H1 (cell line): ENCODE measurements around the gene CNOT1. TPM values are rescaled to one million over a fixed set of nuclear protein-coding genes. Genes with fewer than 3 reads are reported as not detected.

ENCODE experiments used
- KDM1A ChIP-seq: fragments of 200-600, 300-600 bp; sonication (generic); IDR thresholded peaks from 2 replicates; pipeline ENCODE4 v1.7.1; 2016; ENCODE audit warnings: mild to moderate bottlenecking, low read length, borderline replicate concordance
- NANOG ChIP-seq: IDR thresholded peaks from 2 replicates; pipeline ENCODE4 v1.6.1; 2011; ENCODE audit warnings: low read length, low read depth, mild to moderate bottlenecking, inconsistent platforms; ENCODE audit not compliant: insufficient read depth, poor library complexity, severe bottlenecking
- TBP ChIP-seq: IDR thresholded peaks from 2 replicates; pipeline ENCODE4 v1.6.1; 2011; ENCODE audit warnings: low read depth, low read length, improper control_type of control experiment
- TCF12 ChIP-seq: IDR thresholded peaks from 2 replicates; pipeline ENCODE4 v1.6.1; 2011; ENCODE audit warnings: low read depth, mild to moderate bottlenecking, low read length
- TEAD4 ChIP-seq: IDR thresholded peaks from 2 replicates; pipeline ENCODE4 v1.6.1; 2012; ENCODE audit warnings: low read depth, low read length, inconsistent platforms, mixed read lengths
- polyA plus RNA-seq, 7 experiments: library from polyadenylated mRNA; depleted of rRNA in 3 of 7; stranded (reverse) in 5 of 7; unstranded in 2 of 7; fragments of >200 nt in 5 of 7; fragments of 200-250 nt in 2 of 7; gene quantifications; 1 replicate in 5 of 7; 2 replicates in 1 of 7; 4 replicates in 1 of 7; pipeline versions ENCODE4 v1.2.1 to v1.2.3, GENCODE V29; 2011 to 2013; ENCODE audit warnings: missing spikeins in 2 of 7, mixed read lengths in 2 of 7
- total RNA-seq: library from RNA; stranded (reverse); fragmentation: NEBNext Ultra II Directional; extraction: Animal tissue kit (Norgen Biotek cat#: 25700); gene quantifications from 2 replicates; pipeline ENCODE4 v1.2.1, GENCODE V29; 2021
- TF ChIP-seq, protein P1 (sequence below): IDR thresholded peaks from 2 replicates; pipeline ENCODE4 v1.6.1; 2012; ENCODE audit warnings: inconsistent platforms
- TF ChIP-seq, protein P2 (sequence below), 3 experiments: IDR thresholded peaks; 1 replicate in 2 of 3; 2 replicates in 1 of 3; pipeline versions ENCODE4 v1.5.1 to v1.6.1; 2011; ENCODE audit warnings: low read length in 3 of 3, mild to moderate bottlenecking in 3 of 3, inconsistent platforms in 2 of 3, low read depth in 1 of 3, moderate library complexity in 1 of 3; ENCODE audit not compliant: insufficient read depth in 1 of 3; ENCODE audit errors: control extremely low read depth in 1 of 3

Gene CNOT1
- total and polyA plus RNA-seq, 2 of the 8 experiments (the other 6 are each of a cell fraction or from before 2014, with no cell fraction given) = 306 to 319 TPM

GRCh38 chr16:58652741-58653140, 23.1 kb upstream of the CNOT1 start (continued):
- TF ChIP-seq, protein P1, sequence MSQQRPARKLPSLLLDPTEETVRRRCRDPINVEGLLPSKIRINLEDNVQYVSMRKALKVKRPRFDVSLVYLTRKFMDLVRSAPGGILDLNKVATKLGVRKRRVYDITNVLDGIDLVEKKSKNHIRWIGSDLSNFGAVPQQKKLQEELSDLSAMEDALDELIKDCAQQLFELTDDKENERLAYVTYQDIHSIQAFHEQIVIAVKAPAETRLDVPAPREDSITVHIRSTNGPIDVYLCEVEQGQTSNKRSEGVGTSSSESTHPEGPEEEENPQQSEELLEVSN = no peak
- TF ChIP-seq, protein P2, sequence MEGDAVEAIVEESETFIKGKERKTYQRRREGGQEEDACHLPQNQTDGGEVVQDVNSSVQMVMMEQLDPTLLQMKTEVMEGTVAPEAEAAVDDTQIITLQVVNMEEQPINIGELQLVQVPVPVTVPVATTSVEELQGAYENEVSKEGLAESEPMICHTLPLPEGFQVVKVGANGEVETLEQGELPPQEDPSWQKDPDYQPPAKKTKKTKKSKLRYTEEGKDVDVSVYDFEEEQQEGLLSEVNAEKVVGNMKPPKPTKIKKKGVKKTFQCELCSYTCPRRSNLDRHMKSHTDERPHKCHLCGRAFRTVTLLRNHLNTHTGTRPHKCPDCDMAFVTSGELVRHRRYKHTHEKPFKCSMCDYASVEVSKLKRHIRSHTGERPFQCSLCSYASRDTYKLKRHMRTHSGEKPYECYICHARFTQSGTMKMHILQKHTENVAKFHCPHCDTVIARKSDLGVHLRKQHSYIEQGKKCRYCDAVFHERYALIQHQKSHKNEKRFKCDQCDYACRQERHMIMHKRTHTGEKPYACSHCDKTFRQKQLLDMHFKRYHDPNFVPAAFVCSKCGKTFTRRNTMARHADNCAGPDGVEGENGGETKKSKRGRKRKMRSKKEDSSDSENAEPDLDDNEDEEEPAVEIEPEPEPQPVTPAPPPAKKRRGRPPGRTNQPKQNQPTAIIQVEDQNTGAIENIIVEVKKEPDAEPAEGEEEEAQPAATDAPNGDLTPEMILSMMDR (IDR thresholded peaks at IDR 0.05; ENCODE audit: control extremely low read depth in 1 of 3, insufficient read depth in 1 of 3, low read depth in 1 of 3, low read length in 3 of 3) = peak in 2 of 3 experiments; percentile 22 to 36; a peak in 2 of 4 replicates
- TF ChIP-seq TBP (no peak), KDM1A (no peak), NANOG (peak; percentile 54), TEAD4 (no peak), TCF12 (peak; percentile 92)
